Cardiac muscle cell (in vitro differentiated cells and primary cell): ENCODE data around the gene GSC2. TPM values are rescaled to one million over a fixed set of nuclear protein-coding genes. Genes with fewer than 3 reads are reported as not detected.

ENCODE experiments used
- DNase-seq, 2 donors: peaks; one replicate each; pipeline versions ENCODE4 v3.0.0 to v3.0.0-alpha.2; 2010 to 2017; ENCODE audit warnings: low read depth in 1 of 2, low spot score in 1 of 2
- H3K27ac ChIP-seq: fragments of 200-600 bp; sonication (generic); 2 replicates; pipeline ENCODE4 v1.5.1; 2016
- H3K27me3 ChIP-seq: fragments of 200-600 bp; sonication (generic); 2 replicates; pipeline ENCODE4 v1.6.0; 2016; ENCODE audit warnings: control low read depth
- H3K36me3 ChIP-seq: fragments of 200-600 bp; sonication (generic); 2 replicates; pipeline ENCODE4 v1.5.1; 2016; ENCODE audit warnings: control low read depth
- H3K4me1 ChIP-seq: fragments of 200-600 bp; sonication (generic); 2 replicates; pipeline ENCODE4 v1.8.1; 2017; ENCODE audit warnings: low read depth, mild to moderate bottlenecking, mixed run types
- H3K4me3 ChIP-seq: fragments of 200-600 bp; sonication (generic); 2 replicates; pipeline ENCODE4 v1.5.1; 2016; ENCODE audit warnings: mild to moderate bottlenecking
- H3K9me3 ChIP-seq: fragments of 200-600 bp; sonication (generic); 2 replicates; pipeline ENCODE4 v1.5.1; 2017; ENCODE audit warnings: low read depth, mild to moderate bottlenecking, control low read depth
- polyA plus RNA-seq: library from polyadenylated mRNA; unstranded; fragments of >200 nt; fragmentation: Nextera tagmentation; extraction: Ambion mirVana; gene quantifications from 2 replicates; pipeline ENCODE4 v1.2.1, GENCODE V29; 2016
- total RNA-seq: library from RNA; depleted of rRNA; stranded (reverse); fragments of >200 nt; gene quantifications from 2 replicates; pipeline ENCODE4 v1.2.3, GENCODE V29; 2016
- TF ChIP-seq, protein P1 (sequence below): IDR thresholded peaks from 2 replicates; pipeline ENCODE4 v1.5.1; 2012; ENCODE audit warnings: low read depth, mild to moderate bottlenecking, low read length

Gene GSC2
- total and polyA plus RNA-seq, 2 experiments from 2014 or later, result not detected

GRCh38 chr22:19136915-19137314 is 13.2 kb downstream of the GSC2 start:
- H3K36me3 ChIP-seq, result peaks cover 27% of the 10 kb centered on the region

DNA sequence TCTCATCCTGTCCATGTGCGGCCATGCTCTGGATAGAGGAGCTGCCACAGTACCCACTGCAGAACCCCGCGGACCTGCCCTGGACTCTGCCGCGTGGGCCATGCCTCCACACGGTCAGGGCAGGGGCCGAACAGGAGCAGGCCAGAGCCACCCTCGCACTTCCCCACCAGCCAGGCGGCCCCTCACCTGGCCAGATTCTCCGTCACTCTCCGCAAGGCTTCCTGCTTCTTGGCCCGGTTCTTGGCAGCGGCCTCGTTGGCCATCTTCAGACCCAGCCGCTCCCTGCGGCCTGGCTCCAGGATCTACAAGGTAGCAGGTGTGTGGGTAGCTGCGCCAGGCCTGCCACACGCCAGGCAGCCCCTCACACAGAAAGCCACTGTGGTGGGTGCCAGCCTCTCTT is 15.2 kb downstream of the GSC2 start:
- Histone ChIP-seq H3K4me1 (no peaks in the 10 kb centered on the region), H3K27me3 (no peaks in the 10 kb centered on the region), H3K27ac (no peak overlapping the region), H3K36me3 (peaks cover 13% of the 10 kb centered on the region), H3K4me3 (no peak overlapping the region), H3K9me3 (no peaks in the 10 kb centered on the region)
- no peak for DNase-seq
- TF ChIP-seq, protein P1, sequence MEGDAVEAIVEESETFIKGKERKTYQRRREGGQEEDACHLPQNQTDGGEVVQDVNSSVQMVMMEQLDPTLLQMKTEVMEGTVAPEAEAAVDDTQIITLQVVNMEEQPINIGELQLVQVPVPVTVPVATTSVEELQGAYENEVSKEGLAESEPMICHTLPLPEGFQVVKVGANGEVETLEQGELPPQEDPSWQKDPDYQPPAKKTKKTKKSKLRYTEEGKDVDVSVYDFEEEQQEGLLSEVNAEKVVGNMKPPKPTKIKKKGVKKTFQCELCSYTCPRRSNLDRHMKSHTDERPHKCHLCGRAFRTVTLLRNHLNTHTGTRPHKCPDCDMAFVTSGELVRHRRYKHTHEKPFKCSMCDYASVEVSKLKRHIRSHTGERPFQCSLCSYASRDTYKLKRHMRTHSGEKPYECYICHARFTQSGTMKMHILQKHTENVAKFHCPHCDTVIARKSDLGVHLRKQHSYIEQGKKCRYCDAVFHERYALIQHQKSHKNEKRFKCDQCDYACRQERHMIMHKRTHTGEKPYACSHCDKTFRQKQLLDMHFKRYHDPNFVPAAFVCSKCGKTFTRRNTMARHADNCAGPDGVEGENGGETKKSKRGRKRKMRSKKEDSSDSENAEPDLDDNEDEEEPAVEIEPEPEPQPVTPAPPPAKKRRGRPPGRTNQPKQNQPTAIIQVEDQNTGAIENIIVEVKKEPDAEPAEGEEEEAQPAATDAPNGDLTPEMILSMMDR, result no peak

More at GRCh38 chr22:19136915-19137314, 13.2 kb downstream of the GSC2 start:
- H3K27ac ChIP-seq, result no peak overlapping the region
- no peak for DNase-seq
- no peaks in the 10 kb centered on the region for H3K27me3 ChIP-seq
- H3K4me3 ChIP-seq, result no peak overlapping the region
- no peaks in the 10 kb centered on the region for H3K4me1 ChIP-seq
- H3K9me3 ChIP-seq, result no peaks in the 10 kb centered on the region
- TF ChIP-seq, protein P1, result no peak

DNA sequence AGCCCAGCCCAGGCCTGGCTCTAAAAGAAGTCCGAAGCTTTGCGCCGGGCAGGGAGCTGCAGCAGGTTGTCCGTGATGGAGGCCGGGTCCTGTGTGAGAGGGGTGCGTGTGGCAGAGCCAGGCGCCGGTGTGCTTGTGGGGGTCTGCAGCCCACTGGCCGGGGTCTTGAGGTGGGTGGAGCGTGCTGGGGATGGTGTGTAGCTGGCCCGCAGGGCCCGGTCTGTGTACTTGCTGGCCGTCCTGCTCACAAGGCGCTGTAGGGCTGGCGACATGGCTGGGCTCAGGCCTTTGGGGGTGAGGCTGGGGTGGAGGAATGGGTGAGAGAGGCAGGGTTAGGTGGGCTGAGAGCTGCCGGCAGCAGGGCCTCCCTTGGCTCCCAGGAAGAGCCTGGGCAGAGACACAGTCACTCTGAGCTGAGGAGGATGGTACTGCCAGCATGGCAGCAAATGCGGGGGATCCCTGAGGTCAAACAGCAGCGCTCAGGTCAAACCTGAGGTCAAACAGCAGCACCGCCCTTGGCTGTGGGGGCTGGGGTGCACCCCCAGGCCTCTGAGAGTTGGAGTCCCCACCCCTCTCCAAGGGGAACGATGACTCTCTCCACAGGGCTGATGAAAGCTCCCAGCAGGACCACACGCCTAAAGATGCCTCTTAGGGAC is 15.8 kb downstream of the GSC2 start:
- TF ChIP-seq, protein P1, result no peak
- Histone ChIP-seq H3K27ac (no peak overlapping the region), H3K9me3 (no peaks in the 10 kb centered on the region), H3K27me3 (no peaks in the 10 kb centered on the region), H3K4me3 (no peak overlapping the region), H3K4me1 (no peaks in the 10 kb centered on the region), H3K36me3 (peaks cover 13% of the 10 kb centered on the region)
- no peak for DNase-seq

DNA sequence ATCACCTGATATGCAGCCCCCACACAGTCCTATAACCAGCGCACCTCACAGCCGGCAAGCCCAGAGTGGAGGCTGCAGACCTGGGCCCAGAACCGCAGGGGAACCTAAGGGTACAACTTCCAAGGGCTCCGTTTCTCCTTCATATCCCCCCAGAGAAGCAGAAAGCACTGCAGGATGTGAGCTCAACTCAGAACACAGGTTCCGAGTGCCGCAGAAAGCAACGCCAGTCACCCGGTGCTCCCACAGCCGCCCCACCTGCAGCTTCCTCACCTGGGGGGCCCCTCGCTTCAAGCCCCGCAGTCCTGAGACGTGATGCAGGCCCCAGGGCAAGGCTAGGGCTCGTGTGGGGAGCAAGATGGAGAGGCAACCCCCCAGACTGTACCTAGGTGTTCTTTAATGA is 16.5 kb downstream of the GSC2 start:
- Histone ChIP-seq H3K36me3 (peaks cover 13% of the 10 kb centered on the region), H3K9me3 (no peaks in the 10 kb centered on the region), H3K27ac (no peak overlapping the region)

GRCh38 chr22:19132693-19133400 is 17.2 kb downstream of the GSC2 start:
- Histone ChIP-seq H3K27me3 (no peaks in the 10 kb centered on the region), H3K4me1 (no peaks in the 10 kb centered on the region), H3K4me3 (no peak overlapping the region), H3K27ac (no peak overlapping the region), H3K36me3 (peaks cover 6% of the 10 kb centered on the region), H3K9me3 (no peaks in the 10 kb centered on the region)
- TF ChIP-seq, protein P1, result no peak
- no peak for DNase-seq

More for the DNA sequence above, 16.5 kb downstream of the GSC2 start:
- TF ChIP-seq, protein P1, result no peak
- Histone ChIP-seq H3K4me1 (no peaks in the 10 kb centered on the region), H3K27me3 (no peaks in the 10 kb centered on the region), H3K4me3 (no peak overlapping the region)
- no peak for DNase-seq
